Fibroblast of lung (primary cell): ENCODE results near the gene TMTC2. TPM values are rescaled to one million over a fixed set of nuclear protein-coding genes. Genes with fewer than 3 reads are reported as not detected.

Experiments used
- DNase-seq, 2 donors: peaks; one replicate each; pipeline versions ENCODE4 v3.0.0 to v3.0.0-alpha.2; 2010; ENCODE audit warnings: low read depth in 2 of 2
- H2AFZ ChIP-seq: 2 replicates; pipeline ENCODE4 v1.5.1; 2012; ENCODE audit warnings: low read length, control low read depth, inconsistent platforms
- H3K27ac ChIP-seq: 2 replicates; pipeline ENCODE4 v1.5.1; 2011; ENCODE audit warnings: low read length, control low read depth; ENCODE audit not compliant: insufficient read depth
- H3K27me3 ChIP-seq: 2 replicates; pipeline ENCODE4 v1.5.1; 2011; ENCODE audit warnings: mild to moderate bottlenecking, low read length; ENCODE audit not compliant: control insufficient read depth, insufficient read depth
- H3K36me3 ChIP-seq: 2 replicates; pipeline ENCODE4 v1.5.1; 2011; ENCODE audit warnings: low read length; ENCODE audit not compliant: control insufficient read depth, insufficient read depth
- H3K4me1 ChIP-seq: 2 replicates; pipeline ENCODE4 v1.5.1; 2011; ENCODE audit warnings: low read length; ENCODE audit not compliant: control insufficient read depth, insufficient read depth; ENCODE audit errors: extremely low read depth
- H3K4me2 ChIP-seq: 2 replicates; pipeline ENCODE4 v1.5.1; 2011; ENCODE audit warnings: low read length, control low read depth; ENCODE audit not compliant: insufficient read depth; ENCODE audit errors: extremely low read depth
- H3K4me3 ChIP-seq, 4 experiments: fragments of 200-600 bp in 1 of 4; sonication (generic) in 1 of 4; replicated peaks in 1 of 4; 2 replicates each; pipeline ENCODE4 v1.5.1; 2011 to 2016; ENCODE audit warnings: low read length in 4 of 4, low read depth in 3 of 4, mild to moderate bottlenecking in 3 of 4, control low read depth in 2 of 4, inconsistent platforms in 1 of 4, mixed read lengths in 1 of 4; ENCODE audit not compliant: insufficient read depth in 1 of 4; ENCODE audit errors: control extremely low read depth in 1 of 4
- H3K79me2 ChIP-seq: 2 replicates; pipeline ENCODE4 v1.5.1; 2012; ENCODE audit warnings: mild to moderate bottlenecking, low read length, inconsistent platforms; ENCODE audit not compliant: control insufficient read depth, insufficient read depth
- H3K9ac ChIP-seq: 2 replicates; pipeline ENCODE4 v1.5.1; 2011; ENCODE audit warnings: mild to moderate bottlenecking, low read length, control low read depth; ENCODE audit not compliant: insufficient read depth
- H3K9me3 ChIP-seq: 2 replicates; pipeline ENCODE4 v1.5.1; 2012; ENCODE audit warnings: low read depth, low read length; ENCODE audit not compliant: control insufficient read depth, insufficient read depth
- H4K20me1 ChIP-seq: 2 replicates; pipeline ENCODE4 v1.5.1; 2011; ENCODE audit warnings: low read length; ENCODE audit not compliant: control insufficient read depth, insufficient read depth; ENCODE audit errors: extremely low read depth
- EZH2 ChIP-seq: IDR thresholded peaks from 2 replicates; pipeline ENCODE4 v1.5.1; 2012; ENCODE audit warnings: low read length, control low read depth, mild to moderate bottlenecking; ENCODE audit errors: missing control alignments
- polyA plus RNA-seq, 2 donors: library from polyadenylated mRNA; depleted of rRNA in 1 of 2; stranded (reverse) in 1 of 2; unstranded in 1 of 2; fragments of >200 nt; gene quantifications; 2 replicates each; pipeline ENCODE4 v1.2.1, GENCODE V29; 2011 to 2012; ENCODE audit warnings: missing spikeins in 1 of 2
- total RNA-seq: library from RNA; depleted of rRNA; stranded (reverse); fragments of >200 nt; gene quantifications from 2 replicates; pipeline ENCODE4 v1.2.1, GENCODE V29; 2014
- TF ChIP-seq, protein P1 (sequence below), 2 donors: IDR thresholded peaks in 1 of 2; conservative IDR thresholded peaks in 1 of 2; 1 replicate in 1 of 2; 2 replicates in 1 of 2; pipeline ENCODE4 v1.5.1; 2011 to 2012; ENCODE audit warnings: low read length in 2 of 2, control low read depth in 1 of 2, inconsistent platforms in 1 of 2, low read depth in 1 of 2, mild to moderate bottlenecking in 1 of 2

Gene TMTC2
- total and polyA plus RNA-seq, 2 donors (not counting 1 experiment from before 2014, with no cell fraction given) = 3.5 to 9.7 TPM

DNA sequence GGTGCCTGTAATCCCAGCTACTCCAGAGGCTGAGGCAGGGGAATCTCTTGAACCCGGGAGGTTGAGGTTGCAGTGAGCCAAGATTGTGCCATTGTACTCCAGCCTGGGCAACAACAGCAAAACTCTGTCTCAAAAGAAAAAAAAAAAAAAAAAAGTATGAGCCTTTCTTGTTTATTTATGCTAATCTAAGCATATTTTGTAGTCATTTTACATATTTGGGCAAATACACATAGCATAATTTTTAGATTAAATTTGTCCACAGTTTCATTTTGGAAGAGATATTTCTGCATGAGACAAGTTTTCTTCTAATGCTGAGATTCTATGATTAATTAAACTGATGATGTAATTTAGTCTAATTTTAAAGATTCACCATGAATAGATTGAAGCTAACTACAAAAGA is 494.4 kb downstream of the TMTC2 start:
- no peaks in the 10 kb centered on the region for H3K27me3 ChIP-seq
- H3K79me2 ChIP-seq = no peaks in the 10 kb centered on the region
- DNase-seq = no peak
- H3K4me1 ChIP-seq = no peaks in the 10 kb centered on the region
- no peak overlapping the region for H3K4me3 ChIP-seq
- H3K36me3 ChIP-seq = no peaks in the 10 kb centered on the region
- H3K4me2 ChIP-seq = no peak overlapping the region
- no peak overlapping the region for H3K27ac ChIP-seq
- H4K20me1 ChIP-seq = no peaks in the 10 kb centered on the region
- TF ChIP-seq, protein P1, sequence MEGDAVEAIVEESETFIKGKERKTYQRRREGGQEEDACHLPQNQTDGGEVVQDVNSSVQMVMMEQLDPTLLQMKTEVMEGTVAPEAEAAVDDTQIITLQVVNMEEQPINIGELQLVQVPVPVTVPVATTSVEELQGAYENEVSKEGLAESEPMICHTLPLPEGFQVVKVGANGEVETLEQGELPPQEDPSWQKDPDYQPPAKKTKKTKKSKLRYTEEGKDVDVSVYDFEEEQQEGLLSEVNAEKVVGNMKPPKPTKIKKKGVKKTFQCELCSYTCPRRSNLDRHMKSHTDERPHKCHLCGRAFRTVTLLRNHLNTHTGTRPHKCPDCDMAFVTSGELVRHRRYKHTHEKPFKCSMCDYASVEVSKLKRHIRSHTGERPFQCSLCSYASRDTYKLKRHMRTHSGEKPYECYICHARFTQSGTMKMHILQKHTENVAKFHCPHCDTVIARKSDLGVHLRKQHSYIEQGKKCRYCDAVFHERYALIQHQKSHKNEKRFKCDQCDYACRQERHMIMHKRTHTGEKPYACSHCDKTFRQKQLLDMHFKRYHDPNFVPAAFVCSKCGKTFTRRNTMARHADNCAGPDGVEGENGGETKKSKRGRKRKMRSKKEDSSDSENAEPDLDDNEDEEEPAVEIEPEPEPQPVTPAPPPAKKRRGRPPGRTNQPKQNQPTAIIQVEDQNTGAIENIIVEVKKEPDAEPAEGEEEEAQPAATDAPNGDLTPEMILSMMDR (conservative IDR thresholded peaks at IDR 0.05 in 1 of 2, IDR thresholded peaks at IDR 0.05 in 1 of 2; ENCODE audit: low read depth in 1 of 2, low read length in 2 of 2) = no peak
- TF ChIP-seq EZH2 = no peak
- no peaks in the 10 kb centered on the region for H3K9me3 ChIP-seq
- H3K9ac ChIP-seq = no peak overlapping the region
- H2AFZ ChIP-seq = no peak overlapping the region

- Histone ChIP-seq H3K27me3 (no peaks in the 10 kb centered on the region), H3K9ac (no peak overlapping the region), H3K27ac (no peak overlapping the region), H3K4me1 (no peaks in the 10 kb centered on the region), H3K4me2 (no peak overlapping the region), H3K4me3 (no peak overlapping the region), H3K79me2 (no peaks in the 10 kb centered on the region), H4K20me1 (no peaks in the 10 kb centered on the region), H3K36me3 (no peaks in the 10 kb centered on the region), H3K9me3 (no peaks in the 10 kb centered on the region), H2AFZ (no peak overlapping the region)
- no peak for TF ChIP-seq EZH2
- TF ChIP-seq, protein P1 (conservative IDR thresholded peaks at IDR 0.05 in 1 of 2, IDR thresholded peaks at IDR 0.05 in 1 of 2; ENCODE audit: low read depth in 1 of 2, low read length in 2 of 2) = no peak
- DNase-seq = no peak
Observed at GRCh38 chr12:83183132-83183531, 496.4 kb downstream of the TMTC2 start.
